NCI-H748 (cell line): ENCODE results near the gene LHFPL6.

Experiments used
- DNase-seq: peaks from one replicate; lab custom pipeline; 2025; ENCODE audit not compliant: unreplicated experiment; lab: John Stamatoyannopoulos, UW

Gene LHFPL6

GRCh38 chr13:39318161-39318560, 284.8 kb downstream of the LHFPL6 start:
- DNase-seq = no peak

GRCh38 chr13:39317291-39317690, 285.7 kb downstream of the LHFPL6 start:
- no peak for DNase-seq

GRCh38 chr13:39315796-39316195, 287.2 kb downstream of the LHFPL6 start:
- DNase-seq = no peak

GRCh38 chr13:39313721-39314120, 289.3 kb downstream of the LHFPL6 start:
- no peak for DNase-seq

GRCh38 chr13:39312596-39312995, 290.4 kb downstream of the LHFPL6 start:
- DNase-seq = no peak

GRCh38 chr13:39311619-39312018, 291.4 kb downstream of the LHFPL6 start:
- DNase-seq = no peak

- no peak for DNase-seq
Measured at GRCh38 chr13:39310961-39311360, 292.0 kb downstream of the LHFPL6 start.

GRCh38 chr13:39306639-39307589, 296.1 kb downstream of the LHFPL6 start:
- peak; percentile 69 for DNase-seq

- DNase-seq = peak; percentile 4
Measured at GRCh38 chr13:39302820-39303219, 300.2 kb downstream of the LHFPL6 start.

GRCh38 chr13:39298951-39299350, 304.0 kb downstream of the LHFPL6 start:
- DNase-seq = no peak

GRCh38 chr13:39297664-39298171, 305.3 kb downstream of the LHFPL6 start:
- no peak for DNase-seq

- DNase-seq = no peak
Measured at GRCh38 chr13:39297023-39297422, 306.0 kb downstream of the LHFPL6 start.

GRCh38 chr13:39296193-39296592, 306.8 kb downstream of the LHFPL6 start:
- DNase-seq = no peak
